ENCODE results near the gene ENG. TPM values are rescaled to one million over a fixed set of nuclear protein-coding genes. Genes with fewer than 3 reads are reported as not detected.
A peak's percentile ranks its signal among the peaks of the same experiment; 100 is the strongest.

Gene ENG
- total RNA-seq, 1 experiment from 2014 or later = 29.9 TPM

DNA sequence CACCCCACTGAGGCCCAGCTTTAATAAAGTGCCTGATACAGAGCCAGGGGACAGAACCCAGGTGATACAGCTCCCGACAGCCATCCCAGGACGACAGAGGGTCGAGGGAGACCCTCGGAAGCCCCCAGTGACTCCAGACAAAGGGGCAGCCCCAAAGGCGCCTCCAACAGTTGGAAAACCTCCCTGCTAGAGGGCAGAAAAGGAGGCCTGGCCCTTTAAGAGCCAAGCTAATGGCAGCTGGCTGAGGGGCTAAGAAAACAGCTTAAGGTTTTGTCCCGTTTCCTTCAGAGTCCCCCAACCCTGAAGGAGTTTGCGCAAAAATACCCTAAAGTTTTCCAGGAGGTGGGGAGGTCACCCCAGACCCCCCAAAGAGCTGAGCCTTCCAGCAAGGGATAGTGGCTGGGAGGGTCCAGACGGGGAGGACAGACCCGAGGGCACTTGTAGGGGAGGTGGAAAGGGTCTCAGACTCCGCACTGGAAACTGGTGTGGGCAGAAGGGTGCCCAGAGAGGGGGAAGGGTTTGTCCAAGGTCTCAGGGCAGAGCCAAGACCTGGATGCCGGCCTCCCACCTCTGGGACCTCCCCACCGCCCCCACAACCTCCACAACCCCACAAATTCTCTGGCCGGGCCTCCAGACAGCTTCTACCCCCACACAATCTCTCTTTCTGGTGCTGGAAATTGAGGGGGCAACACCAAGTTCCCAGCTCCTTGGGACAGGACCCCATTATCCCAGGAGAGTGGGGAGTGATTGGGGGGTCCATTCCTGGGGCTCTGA is 31.2 kb upstream of the ENG start:
- Histone ChIP-seq H3K4me3 (ENCODE audit: low read depth, low read length, poor library complexity, severe bottlenecking) (no peak overlapping the region), H3K27me3 (replicated peaks; ENCODE audit: insufficient read depth, low read depth, low read length, poor library complexity) (no peaks in the 10 kb centered on the region), H3K36me3 (ENCODE audit: insufficient read depth, low read length, poor library complexity, severe bottlenecking) (peaks cover 29% of the 10 kb centered on the region), H3K9me3 (ENCODE audit: low read depth, low read length, poor library complexity, severe bottlenecking) (no peaks in the 10 kb centered on the region), H3K4me1 (ENCODE audit: insufficient read depth, low read length, poor library complexity, severe bottlenecking) (peaks cover 32% of the 10 kb centered on the region), H3K27ac (ENCODE audit: low read depth, low read length, poor library complexity, severe bottlenecking) (peak overlapping the region; percentile 80)
- CTCF ChIA-PET = interaction anchor here (0.9 kb wide), 1 partner anchor 16 kb away, joined by 6 read pairs; no protein-coding TSS in a partner anchor
- BruUV-seq (replicated peaks) = TSS peak; percentile 26
- TF ChIP-seq, protein P1, sequence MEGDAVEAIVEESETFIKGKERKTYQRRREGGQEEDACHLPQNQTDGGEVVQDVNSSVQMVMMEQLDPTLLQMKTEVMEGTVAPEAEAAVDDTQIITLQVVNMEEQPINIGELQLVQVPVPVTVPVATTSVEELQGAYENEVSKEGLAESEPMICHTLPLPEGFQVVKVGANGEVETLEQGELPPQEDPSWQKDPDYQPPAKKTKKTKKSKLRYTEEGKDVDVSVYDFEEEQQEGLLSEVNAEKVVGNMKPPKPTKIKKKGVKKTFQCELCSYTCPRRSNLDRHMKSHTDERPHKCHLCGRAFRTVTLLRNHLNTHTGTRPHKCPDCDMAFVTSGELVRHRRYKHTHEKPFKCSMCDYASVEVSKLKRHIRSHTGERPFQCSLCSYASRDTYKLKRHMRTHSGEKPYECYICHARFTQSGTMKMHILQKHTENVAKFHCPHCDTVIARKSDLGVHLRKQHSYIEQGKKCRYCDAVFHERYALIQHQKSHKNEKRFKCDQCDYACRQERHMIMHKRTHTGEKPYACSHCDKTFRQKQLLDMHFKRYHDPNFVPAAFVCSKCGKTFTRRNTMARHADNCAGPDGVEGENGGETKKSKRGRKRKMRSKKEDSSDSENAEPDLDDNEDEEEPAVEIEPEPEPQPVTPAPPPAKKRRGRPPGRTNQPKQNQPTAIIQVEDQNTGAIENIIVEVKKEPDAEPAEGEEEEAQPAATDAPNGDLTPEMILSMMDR (conservative IDR thresholded peaks at IDR 0.05; ENCODE audit: low read depth, low read length) = no peak
- TF ChIP-seq EZH2 (IDR thresholded peaks at IDR 0.05; ENCODE audit: borderline replicate concordance, low read depth, low read length, poor library complexity, severe bottlenecking) = no peak
- DNase-seq (ENCODE audit: low spot score) = no peak
- intact Hi-C loops (cut with micrococcal nuclease; ENCODE audit: unreplicated experiment) = no loop called here
- POLR2A ChIA-PET (ENCODE audit: low non-redundant PET) = no interaction called here

DNA sequence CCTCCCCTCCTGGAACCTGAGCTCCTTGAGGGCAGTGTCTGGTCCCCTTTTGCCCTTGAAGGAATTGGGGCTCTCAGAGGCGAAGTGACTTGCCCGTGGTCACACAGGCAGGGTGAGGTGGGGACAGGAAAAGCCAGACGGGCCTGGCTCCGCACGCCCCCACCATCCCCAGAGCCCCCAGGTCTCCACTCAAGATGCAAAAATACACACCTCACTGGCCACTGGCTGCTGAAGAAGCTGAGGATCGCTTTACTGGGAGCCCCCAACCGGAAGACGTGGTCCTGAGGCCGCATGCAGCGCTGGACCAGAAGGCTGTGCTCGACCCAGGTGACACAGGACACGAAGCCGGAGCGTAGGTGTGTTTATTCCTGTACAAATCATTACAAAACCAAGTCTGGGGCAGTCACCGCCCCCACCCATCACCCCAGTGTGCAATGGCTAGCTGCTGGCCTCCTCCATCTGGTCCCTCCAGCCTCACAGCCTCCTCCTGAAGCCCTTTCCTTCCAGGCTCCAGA is 30.6 kb upstream of the ENG start:
- CTCF ChIA-PET = interaction anchor here (0.9 kb wide), 1 partner anchor 15 kb away, joined by 6 read pairs; no protein-coding TSS in a partner anchor
- H3K27ac ChIP-seq (ENCODE audit: low read depth, low read length, poor library complexity, severe bottlenecking) = peak overlapping the region; percentile 80
- no peaks in the 10 kb centered on the region for H3K9me3 ChIP-seq (ENCODE audit: low read depth, low read length, poor library complexity, severe bottlenecking)
- BruUV-seq (replicated peaks) = no TSS peak
- H3K27me3 ChIP-seq (replicated peaks; ENCODE audit: insufficient read depth, low read depth, low read length, poor library complexity) = no peaks in the 10 kb centered on the region
- no peak for TF ChIP-seq EZH2 (IDR thresholded peaks at IDR 0.05; ENCODE audit: borderline replicate concordance, low read depth, low read length, poor library complexity, severe bottlenecking)
- TF ChIP-seq, protein P1 (conservative IDR thresholded peaks at IDR 0.05; ENCODE audit: low read depth, low read length) = no peak
- DNase-seq (ENCODE audit: low spot score) = no peak
- intact Hi-C loops (cut with micrococcal nuclease; ENCODE audit: unreplicated experiment) = no loop called here
- no peak overlapping the region for H3K4me3 ChIP-seq (ENCODE audit: low read depth, low read length, poor library complexity, severe bottlenecking)
- peaks cover 23% of the 10 kb centered on the region for H3K36me3 ChIP-seq (ENCODE audit: insufficient read depth, low read length, poor library complexity, severe bottlenecking)
- peaks cover 32% of the 10 kb centered on the region for H3K4me1 ChIP-seq (ENCODE audit: insufficient read depth, low read length, poor library complexity, severe bottlenecking)
- POLR2A ChIA-PET (ENCODE audit: low non-redundant PET) = no interaction called here

DNA sequence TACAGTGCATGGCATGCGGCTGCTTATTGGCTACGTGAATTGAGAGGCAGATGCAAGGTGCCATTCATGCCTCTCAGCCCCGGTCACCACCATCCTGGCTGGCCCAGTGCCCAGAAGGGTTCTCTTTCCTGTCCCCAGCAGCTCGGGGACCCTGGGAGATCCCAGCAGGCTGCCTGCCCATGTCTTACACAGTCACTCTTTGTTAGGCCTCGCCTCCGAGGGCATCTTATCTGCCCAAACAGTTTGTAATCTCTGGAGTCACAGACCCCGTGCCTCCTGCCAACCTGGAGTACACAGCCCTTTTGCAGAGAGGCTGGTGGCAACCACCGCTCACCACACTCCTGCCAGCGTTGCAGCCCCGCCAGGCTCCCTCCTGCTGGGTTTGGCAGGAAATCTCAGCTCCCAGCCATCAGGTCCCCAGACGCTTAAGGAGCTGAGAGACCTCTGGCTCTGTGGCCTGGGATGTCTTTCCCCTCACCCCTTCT is 30.0 kb upstream of the ENG start:
- Histone ChIP-seq H3K27ac (ENCODE audit: low read depth, low read length, poor library complexity, severe bottlenecking) (peak overlapping the region; percentile 80), H3K27me3 (replicated peaks; ENCODE audit: insufficient read depth, low read depth, low read length, poor library complexity) (no peaks in the 10 kb centered on the region), H3K4me1 (ENCODE audit: insufficient read depth, low read length, poor library complexity, severe bottlenecking) (peaks cover 32% of the 10 kb centered on the region), H3K4me3 (ENCODE audit: low read depth, low read length, poor library complexity, severe bottlenecking) (no peak overlapping the region), H3K9me3 (ENCODE audit: low read depth, low read length, poor library complexity, severe bottlenecking) (no peaks in the 10 kb centered on the region), H3K36me3 (ENCODE audit: insufficient read depth, low read length, poor library complexity, severe bottlenecking) (peaks cover 17% of the 10 kb centered on the region)
- BruUV-seq (replicated peaks) = no TSS peak
- intact Hi-C loops (cut with micrococcal nuclease; ENCODE audit: unreplicated experiment) = no loop called here
- ChIA-PET CTCF (interaction anchor here (0.9 kb wide), 1 partner anchor 15 kb away, joined by 6 read pairs; no protein-coding TSS in a partner anchor), POLR2A (ENCODE audit: low non-redundant PET) (no interaction called here)
- peak; percentile 91 for DNase-seq (ENCODE audit: low spot score)
- TF ChIP-seq EZH2 (IDR thresholded peaks at IDR 0.05; ENCODE audit: borderline replicate concordance, low read depth, low read length, poor library complexity, severe bottlenecking) = no peak
- TF ChIP-seq, protein P1 (conservative IDR thresholded peaks at IDR 0.05; ENCODE audit: low read depth, low read length) = no peak

All from A673 (cell line).